Memory B cell (primary cell): ENCODE results near the gene LGALS3BP.
A peak's percentile ranks its signal among the peaks of the same experiment; 100 is the strongest.

ENCODE experiments used
- ATAC-seq: fragments of 150-1000 bp; cut with Tn5 transposase; 2 replicates; pipeline ENCODE4 v1.10.0; 2021; ENCODE audit warnings: low read depth, mild to moderate bottlenecking, moderate library complexity
- DNase-seq, 2 donors: peaks; one replicate each; pipeline ENCODE4 v3.0.0; 2022; ENCODE audit warnings: low spot score in 2 of 2
- H3K27ac Mint-ChIP-seq: one replicate; pipeline ENCODE4 v1.8.0; 2022; ENCODE audit warnings: mild to moderate bottlenecking, moderate library complexity, mixed read lengths
- H3K27me3 Mint-ChIP-seq: one replicate; pipeline ENCODE4 v1.8.0; 2022; ENCODE audit warnings: mixed read lengths
- H3K36me3 Mint-ChIP-seq: one replicate; pipeline ENCODE4 v1.8.0; 2022; ENCODE audit warnings: mild to moderate bottlenecking, mixed read lengths
- H3K4me1 Mint-ChIP-seq: one replicate; pipeline ENCODE4 v1.8.0; 2022; ENCODE audit warnings: mixed read lengths
- H3K4me3 Mint-ChIP-seq: one replicate; pipeline ENCODE4 v1.8.0; 2022; ENCODE audit warnings: mild to moderate bottlenecking, moderate library complexity, mixed read lengths
- H3K9me3 Mint-ChIP-seq: one replicate; pipeline ENCODE4 v1.8.0; 2022; ENCODE audit warnings: mixed read lengths

The LGALS3BP gene

GRCh38 chr17:79019632-79020584, 40.2 kb upstream of the LGALS3BP start:
- H3K27ac Mint-ChIP-seq = no peak overlapping the region
- H3K9me3 Mint-ChIP-seq = no peaks in the 10 kb centered on the region
- DNase-seq (no peak), ATAC-seq (peak; percentile 58)
- peaks cover 1% of the 10 kb centered on the region for H3K36me3 Mint-ChIP-seq
- no peak overlapping the region for H3K4me3 Mint-ChIP-seq
- peaks cover 3% of the 10 kb centered on the region for H3K4me1 Mint-ChIP-seq
- peaks cover 14% of the 10 kb centered on the region for H3K27me3 Mint-ChIP-seq

- Mint-ChIP-seq H3K4me3 (no peak overlapping the region), H3K9me3 (no peaks in the 10 kb centered on the region), H3K4me1 (peaks cover 2% of the 10 kb centered on the region), H3K27me3 (peaks cover 14% of the 10 kb centered on the region), H3K36me3 (peaks cover 1% of the 10 kb centered on the region), H3K27ac (no peak overlapping the region)
- ATAC-seq (no peak), DNase-seq (no peak)
These were observed 39.5 kb upstream of the LGALS3BP start for GRCh38 chr17:79019261-79019631.

GRCh38 chr17:79018370-79018695, 38.6 kb upstream of the LGALS3BP start:
- ATAC-seq (no peak), DNase-seq (no peak)
- peaks cover 2% of the 10 kb centered on the region for H3K9me3 Mint-ChIP-seq
- peaks cover 1% of the 10 kb centered on the region for H3K36me3 Mint-ChIP-seq
- no peak overlapping the region for H3K27ac Mint-ChIP-seq
- H3K4me1 Mint-ChIP-seq = no peaks in the 10 kb centered on the region
- H3K27me3 Mint-ChIP-seq = peaks cover 14% of the 10 kb centered on the region
- H3K4me3 Mint-ChIP-seq = no peak overlapping the region

GRCh38 chr17:79017546-79018369, 38.0 kb upstream of the LGALS3BP start:
- DNase-seq (no peak), ATAC-seq (no peak)
- no peaks in the 10 kb centered on the region for H3K4me1 Mint-ChIP-seq
- peaks cover 1% of the 10 kb centered on the region for H3K36me3 Mint-ChIP-seq
- no peak overlapping the region for H3K4me3 Mint-ChIP-seq
- peaks cover 2% of the 10 kb centered on the region for H3K9me3 Mint-ChIP-seq
- H3K27ac Mint-ChIP-seq = no peak overlapping the region
- peaks cover 12% of the 10 kb centered on the region for H3K27me3 Mint-ChIP-seq

- no peak overlapping the region for H3K27ac Mint-ChIP-seq
- ATAC-seq = no peak
- H3K4me1 Mint-ChIP-seq = peaks cover 3% of the 10 kb centered on the region
- DNase-seq = no peak
- H3K4me3 Mint-ChIP-seq = no peak overlapping the region
- peaks cover 9% of the 10 kb centered on the region for H3K27me3 Mint-ChIP-seq
- peaks cover 2% of the 10 kb centered on the region for H3K9me3 Mint-ChIP-seq
- H3K36me3 Mint-ChIP-seq = peaks cover 1% of the 10 kb centered on the region
These were observed 34.5 kb upstream of the LGALS3BP start for GRCh38 chr17:79014158-79014758.

GRCh38 chr17:79012563-79013134, 32.9 kb upstream of the LGALS3BP start:
- ATAC-seq (no peak), DNase-seq (no peak)
- peaks cover 14% of the 10 kb centered on the region for H3K4me1 Mint-ChIP-seq
- H3K9me3 Mint-ChIP-seq = peaks cover 2% of the 10 kb centered on the region
- no peak overlapping the region for H3K27ac Mint-ChIP-seq
- no peak overlapping the region for H3K4me3 Mint-ChIP-seq
- H3K27me3 Mint-ChIP-seq = peaks cover 6% of the 10 kb centered on the region
- H3K36me3 Mint-ChIP-seq = peaks cover 4% of the 10 kb centered on the region

- no peak for DNase-seq
- H3K36me3 Mint-ChIP-seq = peaks cover 4% of the 10 kb centered on the region
- H3K4me1 Mint-ChIP-seq = peaks cover 22% of the 10 kb centered on the region
- H3K9me3 Mint-ChIP-seq = peaks cover 2% of the 10 kb centered on the region
- H3K27ac Mint-ChIP-seq = no peak overlapping the region
- no peak overlapping the region for H3K4me3 Mint-ChIP-seq
- no peak for ATAC-seq
- peaks cover 4% of the 10 kb centered on the region for H3K27me3 Mint-ChIP-seq
These were observed 31.9 kb upstream of the LGALS3BP start for GRCh38 chr17:79011451-79012147.

GRCh38 chr17:79010304-79010646, 30.6 kb upstream of the LGALS3BP start:
- Mint-ChIP-seq H3K36me3 (peaks cover 2% of the 10 kb centered on the region), H3K27ac (peak overlapping the region; percentile 88), H3K4me1 (peaks cover 28% of the 10 kb centered on the region), H3K9me3 (peaks cover 2% of the 10 kb centered on the region), H3K4me3 (peak overlapping the region; percentile 96), H3K27me3 (peaks cover 4% of the 10 kb centered on the region)
- no peak for ATAC-seq
- DNase-seq = no peak

GRCh38 chr17:79009397-79010303, 29.9 kb upstream of the LGALS3BP start, which contains the start of gene CANT1:
Gene CANT1 (minus strand): TSS chr17:79009764. CDS start chr17:78997622, 12,142 bp downstream.
- peaks cover 28% of the 10 kb centered on the region for H3K4me1 Mint-ChIP-seq
- DNase-seq = peak; percentile 79 to 82
- peaks cover 2% of the 10 kb centered on the region for H3K36me3 Mint-ChIP-seq
- H3K27me3 Mint-ChIP-seq = peaks cover 4% of the 10 kb centered on the region
- peak within 1 kb of the TSS; percentile 88 for H3K27ac Mint-ChIP-seq
- peak within 1 kb of the TSS; percentile 96 for H3K4me3 Mint-ChIP-seq
- ATAC-seq = peak; percentile 99
- peaks cover 2% of the 10 kb centered on the region for H3K9me3 Mint-ChIP-seq

- peaks cover 2% of the 10 kb centered on the region for H3K36me3 Mint-ChIP-seq
- H3K4me1 Mint-ChIP-seq = peaks cover 28% of the 10 kb centered on the region
- no peak for ATAC-seq
These were observed 29.1 kb upstream of the LGALS3BP start for GRCh38 chr17:79008666-79009387.

GRCh38 chr17:79007504-79008381, 28.0 kb upstream of the LGALS3BP start:
- no peak for DNase-seq
- Mint-ChIP-seq H3K4me3 (peak overlapping the region; percentile 91), H3K27me3 (no peaks in the 10 kb centered on the region)

More at GRCh38 chr17:79008666-79009387, 29.1 kb upstream of the LGALS3BP start:
- Mint-ChIP-seq H3K27me3 (peaks cover 2% of the 10 kb centered on the region), H3K4me3 (peak overlapping the region; percentile 91), H3K9me3 (no peaks in the 10 kb centered on the region), H3K27ac (peak overlapping the region; percentile 88)
- DNase-seq = no peak

More at GRCh38 chr17:79007504-79008381, 28.0 kb upstream of the LGALS3BP start:
- Mint-ChIP-seq H3K36me3 (peaks cover 2% of the 10 kb centered on the region), H3K4me1 (peaks cover 31% of the 10 kb centered on the region), H3K9me3 (no peaks in the 10 kb centered on the region), H3K27ac (peak overlapping the region; percentile 88)
- ATAC-seq = no peak
